ENCODE measurements around the gene MIDN. TPM values are rescaled to one million over a fixed set of nuclear protein-coding genes. Genes with fewer than 3 reads are reported as not detected.
A peak's percentile ranks its signal among the peaks of the same experiment; 100 is the strongest.

MIDN gene
- total RNA-seq, 1 donor from 2014 or later, result 60.5 TPM

GRCh38 chr19:1234051-1234954 lies 14.1 kb upstream of the MIDN start:
- no peaks in the 10 kb centered on the region for H3K36me3 ChIP-seq
- no peak for DNase-seq
- intact Hi-C loops (cut with micrococcal nuclease), result no loop called here
- H3K27ac ChIP-seq (replicated peaks), result no peak overlapping the region
- peaks cover 37% of the 10 kb centered on the region for H3K4me1 ChIP-seq
- peaks cover 6% of the 10 kb centered on the region for H3K27me3 ChIP-seq (ENCODE audit: low read depth)
- no peak overlapping the region for H3K4me3 ChIP-seq
- no peaks in the 10 kb centered on the region for H3K9me3 ChIP-seq (replicated peaks)
- no peak for TF ChIP-seq CTCF (IDR thresholded peaks at IDR 0.05; ENCODE audit: borderline replicate concordance)

GRCh38 chr19:1234955-1235380 lies 13.4 kb upstream of the MIDN start:
- TF ChIP-seq CTCF (IDR thresholded peaks at IDR 0.05; ENCODE audit: borderline replicate concordance), result no peak
- Histone ChIP-seq H3K4me3 (no peak overlapping the region), H3K27ac (replicated peaks) (no peak overlapping the region), H3K4me1 (peaks cover 44% of the 10 kb centered on the region), H3K27me3 (ENCODE audit: low read depth) (peaks cover 6% of the 10 kb centered on the region), H3K36me3 (no peaks in the 10 kb centered on the region), H3K9me3 (replicated peaks) (no peaks in the 10 kb centered on the region)
- intact Hi-C loops (cut with micrococcal nuclease), result no loop called here
- DNase-seq, result no peak

- Histone ChIP-seq H3K36me3 (no peaks in the 10 kb centered on the region), H3K27ac (replicated peaks) (no peak overlapping the region), H3K27me3 (ENCODE audit: low read depth) (peaks cover 6% of the 10 kb centered on the region), H3K4me3 (no peak overlapping the region), H3K4me1 (peaks cover 53% of the 10 kb centered on the region), H3K9me3 (replicated peaks) (no peaks in the 10 kb centered on the region)
- intact Hi-C loops (cut with micrococcal nuclease), result no loop called here
- no peak for DNase-seq
- no peak for TF ChIP-seq CTCF (IDR thresholded peaks at IDR 0.05; ENCODE audit: borderline replicate concordance)
These were observed 12.5 kb upstream of the MIDN start for GRCh38 chr19:1235625-1236538.

- intact Hi-C loops (cut with micrococcal nuclease), result no loop called here
- no peak for TF ChIP-seq CTCF (IDR thresholded peaks at IDR 0.05; ENCODE audit: borderline replicate concordance)
- H3K4me1 ChIP-seq, result peaks cover 59% of the 10 kb centered on the region
These were observed 11.8 kb upstream of the MIDN start for GRCh38 chr19:1236576-1236975.

GRCh38 chr19:1237027-1237659 lies 11.2 kb upstream of the MIDN start:
- no peaks in the 10 kb centered on the region for H3K9me3 ChIP-seq (replicated peaks)
- H3K4me3 ChIP-seq, result peak overlapping the region; percentile 73
- no peaks in the 10 kb centered on the region for H3K36me3 ChIP-seq
- H3K27me3 ChIP-seq (ENCODE audit: low read depth), result peaks cover 6% of the 10 kb centered on the region
- H3K27ac ChIP-seq (replicated peaks), result no peak overlapping the region
- H3K4me1 ChIP-seq, result peaks cover 62% of the 10 kb centered on the region
- intact Hi-C loops (cut with micrococcal nuclease), result no loop called here
- TF ChIP-seq CTCF (IDR thresholded peaks at IDR 0.05; ENCODE audit: borderline replicate concordance), result no peak
- no peak for DNase-seq

More at GRCh38 chr19:1236576-1236975, 11.8 kb upstream of the MIDN start:
- H3K27ac ChIP-seq (replicated peaks), result no peak overlapping the region
- peaks cover 6% of the 10 kb centered on the region for H3K27me3 ChIP-seq (ENCODE audit: low read depth)
- no peaks in the 10 kb centered on the region for H3K36me3 ChIP-seq
- peak overlapping the region; percentile 73 for H3K4me3 ChIP-seq
- no peaks in the 10 kb centered on the region for H3K9me3 ChIP-seq (replicated peaks)
- DNase-seq, result no peak
